Lung (tissue), 12 donors: ENCODE measurements around the gene VPS35. TPM values are rescaled to one million over a fixed set of nuclear protein-coding genes. Genes with fewer than 3 reads are reported as not detected.

Experiments used
- ATAC-seq: fragments of 200-7000 bp; cut with Tn5 transposase; one replicate; pipeline ENCODE4 v1.9.1; 2020; ENCODE audit warnings: moderate number of reproducible peaks; ENCODE audit not compliant: insufficient read depth, low FRiP score
- DNase-seq, 3 donors: peaks; one replicate each; pipeline ENCODE4 v3.0.0-alpha.2; 2013 to 2017
- H3K27ac ChIP-seq, 2 donors: one replicate each; pipeline ENCODE4 v1.5.1; 2013; ENCODE audit warnings: mild to moderate bottlenecking in 2 of 2, moderate library complexity in 2 of 2, control low read depth in 1 of 2, inconsistent platforms in 1 of 2, low read depth in 1 of 2, low read length in 1 of 2
- H3K27me3 ChIP-seq, 3 donors: one replicate each; pipeline ENCODE4 v1.5.1; 2013; ENCODE audit warnings: low read length in 2 of 3; ENCODE audit not compliant: control insufficient read depth in 3 of 3, insufficient read depth in 3 of 3
- H3K36me3 ChIP-seq, 4 donors: one replicate each; pipeline ENCODE4 v1.5.1; 2013; ENCODE audit warnings: low read length in 4 of 4, mild to moderate bottlenecking in 1 of 4, moderate library complexity in 1 of 4; ENCODE audit not compliant: control insufficient read depth in 4 of 4, insufficient read depth in 4 of 4
- H3K4me1 ChIP-seq, 5 donors: one replicate each; pipeline ENCODE4 v1.5.1; 2013; ENCODE audit warnings: low read length in 5 of 5, mild to moderate bottlenecking in 2 of 5, moderate library complexity in 1 of 5; ENCODE audit not compliant: control insufficient read depth in 5 of 5, insufficient read depth in 5 of 5
- H3K4me3 ChIP-seq: one replicate; pipeline ENCODE4 v1.5.1; 2013; ENCODE audit warnings: mild to moderate bottlenecking, control low read depth, moderate library complexity
- H3K9ac ChIP-seq, 2 donors: one replicate each; pipeline ENCODE4 v1.5.1; 2013; ENCODE audit warnings: low read length in 2 of 2, control low read depth in 1 of 2; ENCODE audit not compliant: insufficient read depth in 1 of 2
- H3K9me3 ChIP-seq, 4 donors: one replicate each; pipeline ENCODE4 v1.5.1; 2013; ENCODE audit warnings: low read length in 3 of 4, mild to moderate bottlenecking in 1 of 4, moderate library complexity in 1 of 4; ENCODE audit not compliant: control insufficient read depth in 4 of 4, insufficient read depth in 3 of 4
- CTCF ChIP-seq: IDR thresholded peaks from 2 replicates; pipeline ENCODE4 v1.5.1; 2012; ENCODE audit warnings: mild to moderate bottlenecking; ENCODE audit errors: control extremely low read depth, extremely low read depth
- WGBS, 2 donors: extraction: QIAGEN DNeasy Blood & Tissue Kit; methylation state at CpG; one replicate each; pipeline ENCODE4 v1.1.7; 2013; 5-methylcytosine and 5-hydroxymethylcytosine counted together
- polyA plus RNA-seq, 2 donors: library from polyadenylated mRNA; stranded (reverse); fragments of 200-250 nt; gene quantifications; one replicate each; pipeline ENCODE4 v1.2.1, GENCODE V29; 2013
- total RNA-seq, 2 donors: library from RNA; depleted of rRNA in 1 of 2; stranded (reverse); fragments of >200 nt in 1 of 2; gene quantifications; one replicate each; pipeline ENCODE4 v1.2.1, GENCODE V29; 2014 to 2021
- donor health status: control.
- donor health status: control.
- donor health status: Bipolar disorder and iron deficiency.
- donor health status: healthy.
- donor health status: DM: yes; HTN: yes; CAD: no.

The VPS35 gene
- total and polyA plus RNA-seq, 4 donors: 16.6 to 104 (median 69.0) TPM

GRCh38 chr16:46728806-46729205 is 39.8 kb upstream of the VPS35 start:
- WGBS, 2 donors: 83 to 95% methylated on average over 14 of the region's 14 CpGs
- TF ChIP-seq CTCF: no peak
- Histone ChIP-seq H3K9ac (no peak overlapping the region), H3K4me3 (no peak overlapping the region), H3K9me3 (peaks cover 0 to 2% (median 0%) of the 10 kb centered on the region in 4 donors), H3K4me1 (no peaks in the 10 kb centered on the region), H3K36me3 (no peaks in the 10 kb centered on the region), H3K27ac (peak overlapping the region in 1 of 2 donors; percentile 5), H3K27me3 (no peaks in the 10 kb centered on the region)
- ATAC-seq (no peak), DNase-seq (no peak)

GRCh38 chr16:46727630-46728029 is 38.7 kb upstream of the VPS35 start:
- no peak for TF ChIP-seq CTCF
- no peak for ATAC-seq
- DNase-seq: no peak
- 93 to 95% methylated on average over 9 of the region's 9 CpGs for WGBS, 2 donors
- Histone ChIP-seq H3K36me3 (no peaks in the 10 kb centered on the region), H3K4me3 (no peak overlapping the region), H3K9me3 (peaks cover 0 to 2% (median 0%) of the 10 kb centered on the region in 4 donors), H3K27me3 (no peaks in the 10 kb centered on the region), H3K27ac (no peak overlapping the region), H3K9ac (no peak overlapping the region), H3K4me1 (no peaks in the 10 kb centered on the region)

- Histone ChIP-seq H3K9ac (no peak overlapping the region), H3K4me1 (no peaks in the 10 kb centered on the region), H3K36me3 (no peaks in the 10 kb centered on the region), H3K27me3 (no peaks in the 10 kb centered on the region), H3K27ac (no peak overlapping the region), H3K4me3 (no peak overlapping the region), H3K9me3 (peaks cover 0 to 2% (median 0%) of the 10 kb centered on the region in 4 donors)
- no peak for ATAC-seq
- DNase-seq: no peak
- no peak for TF ChIP-seq CTCF
- WGBS, 2 donors: 93 to 96% methylated on average over 7 of the region's 7 CpGs
Observed at GRCh38 chr16:46727184-46727583, 38.2 kb upstream of the VPS35 start.

- WGBS, 2 donors: 91 to 93% methylated on average over 4 of the region's 4 CpGs
- Histone ChIP-seq H3K36me3 (peaks cover 0 to 4% (median 0%) of the 10 kb centered on the region in 4 donors), H3K4me1 (peaks cover 0 to 3% (median 0%) of the 10 kb centered on the region in 5 donors), H3K4me3 (no peak overlapping the region), H3K27me3 (no peaks in the 10 kb centered on the region), H3K9me3 (no peaks in the 10 kb centered on the region), H3K9ac (no peak overlapping the region), H3K27ac (no peak overlapping the region)
- ATAC-seq (no peak), DNase-seq (no peak)
- TF ChIP-seq CTCF: no peak
Observed at GRCh38 chr16:46721885-46722284, 32.9 kb upstream of the VPS35 start.
